ENCODE results near the gene SUCO.

DNA sequence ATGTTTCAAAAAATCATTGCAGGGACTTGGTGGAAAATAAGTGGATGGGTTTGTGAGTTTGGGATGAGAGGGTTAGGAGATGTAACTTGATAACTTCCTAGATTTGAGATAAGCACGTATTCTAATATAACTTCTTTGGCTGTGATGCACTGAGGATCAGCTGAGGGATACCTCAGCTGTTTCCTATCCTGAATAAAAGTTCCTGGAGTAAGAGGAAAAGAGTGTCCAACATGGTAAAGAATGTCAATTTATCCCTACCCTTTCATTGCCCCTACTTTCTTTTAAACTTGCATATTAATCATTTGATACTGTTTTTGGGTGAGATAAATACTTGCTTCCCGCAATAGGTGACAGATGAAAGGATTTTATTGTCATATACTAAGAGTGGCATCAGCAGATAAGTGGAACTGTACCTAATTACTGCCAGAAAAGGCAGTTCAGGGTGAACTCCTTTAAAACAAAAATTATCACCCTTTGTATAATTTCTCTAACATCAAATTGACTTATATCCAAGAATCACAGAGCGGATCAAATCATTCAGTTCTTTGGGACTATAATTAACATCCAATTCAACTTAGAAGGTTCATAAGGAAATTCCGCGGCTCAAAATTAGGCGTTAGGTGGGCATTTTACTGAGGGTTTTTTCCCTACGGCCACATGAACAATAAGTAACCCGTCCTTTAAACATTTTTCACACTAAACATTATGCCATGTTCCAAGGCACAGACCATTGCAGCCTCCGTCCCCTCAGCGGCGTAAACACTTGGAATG lies 1.4 kb upstream of the SUCO start:
- TF ChIP-seq, protein P1, sequence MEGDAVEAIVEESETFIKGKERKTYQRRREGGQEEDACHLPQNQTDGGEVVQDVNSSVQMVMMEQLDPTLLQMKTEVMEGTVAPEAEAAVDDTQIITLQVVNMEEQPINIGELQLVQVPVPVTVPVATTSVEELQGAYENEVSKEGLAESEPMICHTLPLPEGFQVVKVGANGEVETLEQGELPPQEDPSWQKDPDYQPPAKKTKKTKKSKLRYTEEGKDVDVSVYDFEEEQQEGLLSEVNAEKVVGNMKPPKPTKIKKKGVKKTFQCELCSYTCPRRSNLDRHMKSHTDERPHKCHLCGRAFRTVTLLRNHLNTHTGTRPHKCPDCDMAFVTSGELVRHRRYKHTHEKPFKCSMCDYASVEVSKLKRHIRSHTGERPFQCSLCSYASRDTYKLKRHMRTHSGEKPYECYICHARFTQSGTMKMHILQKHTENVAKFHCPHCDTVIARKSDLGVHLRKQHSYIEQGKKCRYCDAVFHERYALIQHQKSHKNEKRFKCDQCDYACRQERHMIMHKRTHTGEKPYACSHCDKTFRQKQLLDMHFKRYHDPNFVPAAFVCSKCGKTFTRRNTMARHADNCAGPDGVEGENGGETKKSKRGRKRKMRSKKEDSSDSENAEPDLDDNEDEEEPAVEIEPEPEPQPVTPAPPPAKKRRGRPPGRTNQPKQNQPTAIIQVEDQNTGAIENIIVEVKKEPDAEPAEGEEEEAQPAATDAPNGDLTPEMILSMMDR (IDR thresholded peaks at IDR 0.05) = no peak
- TF ChIP-seq POLR2A (IDR thresholded peaks at IDR 0.05) = no peak

All from uterus (tissue), 2 donors.